ENCODE measurements around the gene MYMK.

DNA sequence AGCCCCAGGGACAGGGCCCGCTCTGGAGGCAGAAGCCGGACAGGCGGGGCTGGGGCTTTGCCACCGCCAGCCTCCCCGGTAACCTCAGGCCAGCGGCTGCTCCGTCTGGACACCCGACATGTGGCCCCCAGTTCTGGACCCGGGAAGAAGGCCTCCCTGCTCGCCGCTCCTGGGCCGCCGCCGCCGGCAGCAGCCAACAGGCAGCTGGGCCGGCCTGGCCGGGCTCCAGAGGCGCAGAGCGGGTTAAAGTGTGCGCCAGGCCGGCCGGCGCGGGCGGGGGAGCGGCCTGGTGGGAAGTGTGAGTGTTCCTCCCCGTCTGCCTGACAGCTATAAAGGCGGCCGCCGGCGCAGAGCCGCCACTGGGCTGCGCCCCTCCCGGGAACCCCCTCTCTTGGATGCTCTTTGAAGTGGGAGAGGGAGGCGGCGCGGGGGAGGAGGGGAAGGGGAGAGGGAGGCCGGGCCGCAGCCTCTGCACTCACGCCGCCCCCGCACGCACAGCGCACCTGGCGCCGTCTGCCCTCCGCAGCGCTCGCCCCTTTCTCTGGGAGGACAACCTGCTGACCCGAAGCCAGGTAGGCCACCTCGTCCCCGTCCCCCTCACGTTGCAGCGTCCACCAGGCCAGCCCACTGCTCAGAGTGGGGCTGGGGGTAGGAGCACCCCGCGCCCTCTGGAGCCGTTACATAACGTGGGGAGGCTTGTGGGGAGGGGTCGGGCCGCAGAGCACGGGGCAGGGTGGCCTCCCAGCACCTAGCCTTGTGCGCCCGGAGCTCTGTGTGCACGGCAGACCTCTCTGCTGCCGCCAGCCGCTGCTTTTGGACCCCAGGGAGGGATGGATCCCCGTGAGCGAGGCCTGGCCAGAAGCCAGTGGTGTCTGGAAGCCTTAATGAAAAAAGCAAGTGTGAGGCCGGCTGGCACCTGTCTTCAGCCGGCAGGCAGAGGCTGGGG, 9.9 kb upstream of the MYMK start, which contains the start of gene ADAMTSL2:
- TF ChIP-seq POLR2A (IDR thresholded peaks at IDR 0.05): no peak
- TF ChIP-seq, protein P1, sequence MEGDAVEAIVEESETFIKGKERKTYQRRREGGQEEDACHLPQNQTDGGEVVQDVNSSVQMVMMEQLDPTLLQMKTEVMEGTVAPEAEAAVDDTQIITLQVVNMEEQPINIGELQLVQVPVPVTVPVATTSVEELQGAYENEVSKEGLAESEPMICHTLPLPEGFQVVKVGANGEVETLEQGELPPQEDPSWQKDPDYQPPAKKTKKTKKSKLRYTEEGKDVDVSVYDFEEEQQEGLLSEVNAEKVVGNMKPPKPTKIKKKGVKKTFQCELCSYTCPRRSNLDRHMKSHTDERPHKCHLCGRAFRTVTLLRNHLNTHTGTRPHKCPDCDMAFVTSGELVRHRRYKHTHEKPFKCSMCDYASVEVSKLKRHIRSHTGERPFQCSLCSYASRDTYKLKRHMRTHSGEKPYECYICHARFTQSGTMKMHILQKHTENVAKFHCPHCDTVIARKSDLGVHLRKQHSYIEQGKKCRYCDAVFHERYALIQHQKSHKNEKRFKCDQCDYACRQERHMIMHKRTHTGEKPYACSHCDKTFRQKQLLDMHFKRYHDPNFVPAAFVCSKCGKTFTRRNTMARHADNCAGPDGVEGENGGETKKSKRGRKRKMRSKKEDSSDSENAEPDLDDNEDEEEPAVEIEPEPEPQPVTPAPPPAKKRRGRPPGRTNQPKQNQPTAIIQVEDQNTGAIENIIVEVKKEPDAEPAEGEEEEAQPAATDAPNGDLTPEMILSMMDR (IDR thresholded peaks at IDR 0.05 in 4 of 5, conservative IDR thresholded peaks at IDR 0.05 in 1 of 5): no peak
